ENCODE data around the gene TRPV6. TPM values are rescaled to one million over a fixed set of nuclear protein-coding genes. Genes with fewer than 3 reads are reported as not detected.

Gene TRPV6
- 0.14 TPM in 1 of 2 replicates, not detected in the other for total RNA-seq

GRCh38 chr7:142885311-142886230 lies at the start of gene TRPV6:
Gene TRPV6, minus strand, starts transcription at chr7:142885745.

GRCh38 chr7:142933624-142934023 lies 48.1 kb upstream of the TRPV6 start, which contains the start of gene TRPV5:
Gene TRPV5, minus strand, starts transcription at chr7:142933746. Its CDS starts 287 bp downstream, at chr7:142933459.

GRCh38 chr7:142854372-142855113 lies 31.0 kb downstream of the TRPV6 start, which contains the start of gene EPHB6:
Gene EPHB6, plus strand, starts transcription at chr7:142855076. Its CDS starts 8,152 bp downstream, at chr7:142863228.

Other genes with a start within 250 kb of the TRPV6 start
- not detected in 2 replicates for gene PRSS1, start 136.3 kb downstream of the TRPV6 start, total RNA-seq
- gene PRSS2, start 114.8 kb downstream of the TRPV6 start, total RNA-seq: not detected in 2 replicates
- 0.34 and 3.2 TPM in 2 replicates for gene EPHB6, start 30.7 kb downstream of the TRPV6 start, total RNA-seq
- gene TRPV5, start 48.0 kb upstream of the TRPV6 start, total RNA-seq: not detected in 2 replicates
- not detected in 2 replicates for gene LLCFC1, start 53.7 kb upstream of the TRPV6 start, total RNA-seq
- gene KEL, start 76.6 kb upstream of the TRPV6 start, total RNA-seq: 0.28 TPM in 1 of 2 replicates, not detected in the other
- not detected in 2 replicates for gene OR9A2, start 141.4 kb upstream of the TRPV6 start, total RNA-seq
- gene OR6V1, start 166.6 kb upstream of the TRPV6 start, total RNA-seq: not detected in 2 replicates
- gene PIP, start 246.3 kb upstream of the TRPV6 start, total RNA-seq: 9.5 TPM in 1 of 2 replicates, not detected in the other

All from nasal cavity respiratory epithelium epithelial cell of viscerocranial mucosa (primary cell).